ENCODE results near the gene TAF7L.

TAF7L gene

DNA sequence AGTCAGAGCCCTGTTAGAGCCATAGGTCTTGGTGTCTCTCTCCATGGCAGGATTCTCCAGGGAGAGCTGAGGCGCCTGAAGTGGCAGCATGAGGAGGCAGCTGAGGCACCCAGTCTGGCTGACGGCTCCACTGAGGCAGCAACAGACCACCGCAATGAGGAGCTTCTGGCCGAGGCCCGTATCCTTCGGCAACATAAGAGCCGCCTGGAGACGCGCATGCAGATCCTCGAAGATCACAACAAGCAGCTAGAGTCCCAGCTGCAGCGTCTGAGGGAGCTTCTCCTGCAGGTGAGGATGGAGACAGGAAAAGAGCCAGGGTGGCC, 32.9 kb downstream of the TAF7L start:
- Mint-ChIP-seq H3K36me3 (ENCODE audit: insufficient read depth) (no peaks in the 10 kb centered on the region), H3K9me3 (no peaks in the 10 kb centered on the region), H3K4me1 (no peaks in the 10 kb centered on the region), H3K4me3 (no peak overlapping the region), H3K27me3 (no peaks in the 10 kb centered on the region), H3K27ac (ENCODE audit: low read depth) (no peak overlapping the region)
- ATAC-seq (replicated peaks; ENCODE audit: extremely low read depth, poor library complexity, severe bottlenecking) (no peak), DNase-seq (ENCODE audit: low spot score in 2 of 2) (no peak)

DNA sequence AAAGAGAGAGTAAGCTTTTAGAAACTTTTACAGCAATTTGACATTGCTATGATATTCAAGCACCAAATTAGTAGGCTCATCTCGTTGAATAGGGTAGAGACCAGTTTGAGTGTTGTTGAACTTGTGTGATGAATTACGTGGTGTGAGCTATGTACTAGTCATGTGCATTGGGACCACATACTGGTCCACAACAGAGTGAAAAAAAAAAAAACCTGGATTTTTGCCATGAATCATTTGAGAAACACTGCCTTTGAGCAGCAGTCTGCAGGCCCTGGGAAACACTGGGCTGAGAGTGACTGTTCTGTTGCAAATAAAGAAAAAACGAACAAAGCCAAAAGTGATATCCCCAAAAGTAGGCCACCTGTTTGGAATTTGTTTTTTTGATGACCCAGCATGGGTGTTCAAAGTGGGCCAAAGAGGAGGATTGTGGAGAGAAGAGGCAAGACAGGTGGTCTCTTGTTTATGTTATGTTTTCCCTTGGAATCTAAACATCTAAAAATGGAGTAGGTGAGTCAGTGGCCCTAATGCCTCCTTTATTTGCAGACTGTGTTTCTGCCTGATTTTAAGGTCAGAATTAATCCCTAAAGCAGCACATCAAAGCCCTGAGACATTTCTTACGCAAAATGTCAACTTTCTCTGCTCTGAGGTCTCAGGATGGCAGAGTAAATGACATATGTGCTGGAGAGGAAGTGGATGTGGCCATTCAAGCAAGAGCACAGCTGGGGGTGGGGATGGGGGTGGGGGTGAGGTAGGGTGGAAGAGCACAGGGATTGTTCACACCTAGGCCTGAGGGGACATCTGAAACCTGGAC, 33.5 kb downstream of the TAF7L start:
- H3K9me3 Mint-ChIP-seq: no peaks in the 10 kb centered on the region
- H3K27ac Mint-ChIP-seq (ENCODE audit: low read depth): no peak overlapping the region
- H3K36me3 Mint-ChIP-seq (ENCODE audit: insufficient read depth): no peaks in the 10 kb centered on the region
- no peaks in the 10 kb centered on the region for H3K27me3 Mint-ChIP-seq
- DNase-seq (ENCODE audit: low spot score in 2 of 2) (no peak), ATAC-seq (replicated peaks; ENCODE audit: extremely low read depth, poor library complexity, severe bottlenecking) (no peak)
- H3K4me1 Mint-ChIP-seq: no peaks in the 10 kb centered on the region
- H3K4me3 Mint-ChIP-seq: no peak overlapping the region

DNA sequence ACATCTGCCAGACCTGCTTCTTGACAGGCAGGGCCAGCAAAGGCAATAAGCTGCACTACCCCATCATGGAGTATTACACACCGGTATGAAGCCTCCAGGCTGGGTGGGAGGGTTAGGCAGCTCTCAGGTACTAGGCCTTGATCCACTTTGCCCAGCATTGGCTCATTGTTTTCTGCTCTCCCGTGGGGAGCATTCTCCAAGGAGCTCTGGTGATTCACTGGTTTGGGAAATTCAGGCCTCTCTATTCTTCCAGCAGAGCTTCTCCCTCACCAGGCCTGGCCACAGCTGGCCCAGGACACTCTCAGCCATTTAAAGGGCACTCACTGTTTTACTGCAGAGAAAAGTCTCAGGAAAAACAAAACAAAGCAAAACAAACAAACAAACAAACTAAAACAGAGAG, 38.5 kb downstream of the TAF7L start:
- no peak overlapping the region for H3K27ac Mint-ChIP-seq (ENCODE audit: low read depth)
- no peak for DNase-seq (ENCODE audit: low spot score in 2 of 2)
- no peaks in the 10 kb centered on the region for H3K4me1 Mint-ChIP-seq
- H3K9me3 Mint-ChIP-seq: no peaks in the 10 kb centered on the region
- no peaks in the 10 kb centered on the region for H3K36me3 Mint-ChIP-seq (ENCODE audit: insufficient read depth)
- H3K4me3 Mint-ChIP-seq: no peak overlapping the region
- H3K27me3 Mint-ChIP-seq: no peaks in the 10 kb centered on the region
- no peak for ATAC-seq (replicated peaks; ENCODE audit: extremely low read depth, poor library complexity, severe bottlenecking)

DNA sequence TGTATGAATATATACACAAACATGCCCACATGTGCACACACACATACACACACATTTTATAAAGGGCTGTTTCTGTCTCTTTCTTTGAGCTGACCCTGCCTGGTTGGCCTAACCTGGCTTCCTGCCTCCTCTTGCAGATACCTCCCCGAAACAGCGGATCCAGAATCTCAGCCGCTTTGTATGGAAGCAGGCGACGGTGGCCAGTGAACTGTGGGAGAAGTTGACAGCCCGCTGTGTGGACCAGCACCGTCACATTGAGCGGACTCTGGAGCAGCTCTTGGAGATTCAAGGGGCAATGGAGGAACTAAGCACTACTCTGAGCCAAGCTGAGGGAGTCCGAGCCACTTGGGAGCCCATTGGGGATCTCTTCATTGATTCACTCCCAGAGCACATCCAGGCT, 49.6 kb downstream of the TAF7L start:
- Mint-ChIP-seq H3K36me3 (ENCODE audit: insufficient read depth) (no peaks in the 10 kb centered on the region), H3K9me3 (no peaks in the 10 kb centered on the region), H3K27me3 (no peaks in the 10 kb centered on the region), H3K4me3 (no peak overlapping the region), H3K27ac (ENCODE audit: low read depth) (no peak overlapping the region), H3K4me1 (no peaks in the 10 kb centered on the region)
- no peak for ATAC-seq (replicated peaks; ENCODE audit: extremely low read depth, poor library complexity, severe bottlenecking)
- DNase-seq (ENCODE audit: low spot score in 2 of 2): no peak

DNA sequence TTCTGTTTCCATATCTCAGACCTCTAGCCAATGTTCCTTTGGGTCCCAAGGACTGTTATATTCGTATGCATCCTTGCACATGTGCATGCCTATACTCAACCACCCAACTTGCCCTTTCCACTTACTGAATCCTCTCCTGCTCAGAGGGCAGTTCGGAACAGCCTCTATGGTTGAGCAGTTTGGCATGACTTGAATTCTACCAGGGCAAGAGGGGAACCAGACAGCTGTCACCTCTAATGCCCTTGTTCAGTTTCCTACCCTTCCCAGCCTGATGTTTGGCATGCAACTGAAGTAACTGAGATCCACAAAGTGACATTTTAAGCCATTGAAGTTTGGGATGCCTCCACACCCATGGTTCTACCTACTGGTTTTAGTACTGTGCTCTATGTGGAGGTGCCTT, 54.1 kb downstream of the TAF7L start:
- ATAC-seq (replicated peaks; ENCODE audit: extremely low read depth, poor library complexity, severe bottlenecking) (no peak), DNase-seq (ENCODE audit: low spot score in 2 of 2) (no peak)
- Mint-ChIP-seq H3K4me1 (no peaks in the 10 kb centered on the region), H3K27ac (ENCODE audit: low read depth) (no peak overlapping the region), H3K36me3 (ENCODE audit: insufficient read depth) (no peaks in the 10 kb centered on the region), H3K27me3 (no peaks in the 10 kb centered on the region), H3K4me3 (no peak overlapping the region), H3K9me3 (no peaks in the 10 kb centered on the region)

DNA sequence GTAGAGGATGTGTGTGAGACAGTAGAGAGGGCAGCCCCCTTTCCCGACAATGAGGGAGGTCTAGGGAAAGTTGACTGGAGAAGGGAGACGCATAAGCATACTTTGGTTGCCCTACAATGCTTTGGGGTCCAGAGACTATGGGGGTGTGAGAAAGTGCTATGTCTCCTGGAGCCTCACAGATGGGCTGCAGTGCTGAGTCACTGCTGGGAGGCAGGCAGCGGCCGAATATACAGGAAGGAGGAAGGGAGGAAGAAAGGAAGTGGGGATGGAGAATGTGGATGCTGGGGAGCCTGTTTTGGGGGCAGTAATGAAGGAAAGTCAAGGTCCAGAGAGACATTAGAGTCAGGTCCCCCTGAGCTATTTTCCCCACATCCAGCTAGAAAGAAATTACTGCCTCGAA, 58.8 kb downstream of the TAF7L start:
- ATAC-seq (replicated peaks; ENCODE audit: extremely low read depth, poor library complexity, severe bottlenecking) (no peak), DNase-seq (ENCODE audit: low spot score in 2 of 2) (no peak)
- H3K9me3 Mint-ChIP-seq: no peaks in the 10 kb centered on the region
- no peaks in the 10 kb centered on the region for H3K36me3 Mint-ChIP-seq (ENCODE audit: insufficient read depth)
- no peaks in the 10 kb centered on the region for H3K4me1 Mint-ChIP-seq
- H3K4me3 Mint-ChIP-seq: no peak overlapping the region
- no peak overlapping the region for H3K27ac Mint-ChIP-seq (ENCODE audit: low read depth)
- no peaks in the 10 kb centered on the region for H3K27me3 Mint-ChIP-seq

DNA sequence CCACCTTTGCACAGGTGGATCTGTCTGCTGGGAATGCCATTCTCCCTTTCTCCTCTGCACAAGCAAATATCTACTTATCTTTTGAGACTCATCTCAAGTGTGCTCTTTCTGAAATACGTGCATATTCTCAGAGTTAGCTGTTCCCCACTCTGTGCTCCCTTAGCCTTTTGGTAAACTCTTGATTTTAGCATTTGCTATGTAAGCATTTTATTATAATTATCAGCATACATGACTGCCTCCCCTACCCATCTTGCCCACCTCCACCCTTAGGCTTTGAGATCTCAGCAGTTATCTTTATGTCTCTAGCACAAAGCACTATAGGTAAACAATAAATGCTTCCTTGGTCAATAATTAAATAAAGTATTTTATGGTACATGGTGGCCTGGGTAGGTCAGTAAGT, 60.1 kb downstream of the TAF7L start:
- Mint-ChIP-seq H3K4me3 (no peak overlapping the region), H3K27ac (ENCODE audit: low read depth) (no peak overlapping the region), H3K9me3 (no peaks in the 10 kb centered on the region), H3K4me1 (no peaks in the 10 kb centered on the region), H3K36me3 (ENCODE audit: insufficient read depth) (no peaks in the 10 kb centered on the region), H3K27me3 (no peaks in the 10 kb centered on the region)
- no peak for DNase-seq (ENCODE audit: low spot score in 2 of 2)
- ATAC-seq (replicated peaks; ENCODE audit: extremely low read depth, poor library complexity, severe bottlenecking): no peak

DNA sequence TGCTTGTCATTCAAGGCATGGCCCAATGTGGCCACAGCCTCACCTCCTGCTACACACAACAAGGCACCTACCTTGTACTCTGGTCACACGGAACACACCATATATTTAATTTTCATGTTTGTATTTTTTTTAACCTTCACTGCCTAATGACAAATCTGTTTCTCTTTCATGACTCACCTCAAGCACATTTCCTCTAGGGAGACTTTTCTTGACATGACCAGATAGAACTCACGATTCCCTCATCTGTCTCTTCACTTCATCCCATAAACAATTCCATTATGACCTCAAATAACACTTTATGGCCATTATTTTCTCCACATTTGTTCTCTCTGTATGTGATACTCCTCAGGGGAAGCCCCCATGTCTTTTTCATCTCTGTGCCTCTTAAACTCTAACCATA, 60.5 kb downstream of the TAF7L start:
- Mint-ChIP-seq H3K36me3 (ENCODE audit: insufficient read depth) (no peaks in the 10 kb centered on the region), H3K9me3 (no peaks in the 10 kb centered on the region), H3K4me1 (no peaks in the 10 kb centered on the region), H3K27me3 (no peaks in the 10 kb centered on the region), H3K27ac (ENCODE audit: low read depth) (no peak overlapping the region), H3K4me3 (no peak overlapping the region)
- ATAC-seq (replicated peaks; ENCODE audit: extremely low read depth, poor library complexity, severe bottlenecking): no peak
- no peak for DNase-seq (ENCODE audit: low spot score in 2 of 2)

DNA sequence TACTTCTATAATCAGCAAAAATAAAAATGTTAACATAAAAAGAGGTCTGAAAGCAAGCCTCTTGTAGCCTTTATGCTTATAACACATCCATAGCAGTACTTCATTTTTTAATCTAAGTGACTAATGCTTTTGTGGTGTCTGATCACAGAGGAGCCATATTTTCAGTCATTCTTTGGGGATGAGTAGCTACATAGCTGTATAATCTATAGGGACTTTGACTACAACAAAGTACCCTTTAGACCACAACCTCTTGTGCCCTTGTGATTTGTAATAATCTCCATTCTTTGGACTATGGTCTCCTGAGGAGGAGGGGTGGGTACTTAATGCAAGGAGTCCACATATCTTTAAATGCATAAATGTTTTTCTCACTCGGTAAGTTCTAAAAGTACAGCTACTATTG, 62.0 kb downstream of the TAF7L start:
- H3K9me3 Mint-ChIP-seq: no peaks in the 10 kb centered on the region
- no peak overlapping the region for H3K4me3 Mint-ChIP-seq
- no peak overlapping the region for H3K27ac Mint-ChIP-seq (ENCODE audit: low read depth)
- no peak for DNase-seq (ENCODE audit: low spot score in 2 of 2)
- H3K4me1 Mint-ChIP-seq: no peaks in the 10 kb centered on the region
- no peaks in the 10 kb centered on the region for H3K36me3 Mint-ChIP-seq (ENCODE audit: insufficient read depth)
- H3K27me3 Mint-ChIP-seq: no peaks in the 10 kb centered on the region
- ATAC-seq (replicated peaks; ENCODE audit: extremely low read depth, poor library complexity, severe bottlenecking): no peak

DNA sequence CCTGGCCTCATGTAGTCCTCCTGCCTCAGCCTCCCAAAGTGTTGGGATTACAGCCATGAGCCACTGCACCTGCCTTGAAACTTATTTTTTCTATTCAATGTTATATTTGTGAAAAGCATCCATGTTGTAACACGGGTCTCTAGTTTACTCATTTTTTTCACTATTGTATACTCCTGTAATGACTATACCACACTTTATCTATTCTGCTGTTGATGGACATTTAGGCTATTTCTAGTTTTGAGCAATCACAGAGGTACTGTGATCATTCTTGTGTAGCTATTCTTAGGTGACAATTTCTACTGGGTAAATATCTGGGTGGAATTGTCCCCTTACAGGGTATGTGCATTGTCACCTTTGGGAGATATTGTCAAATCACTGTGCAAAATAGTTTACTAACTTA, 67.9 kb downstream of the TAF7L start:
- Mint-ChIP-seq H3K9me3 (no peaks in the 10 kb centered on the region), H3K27me3 (no peaks in the 10 kb centered on the region), H3K4me1 (no peaks in the 10 kb centered on the region), H3K36me3 (ENCODE audit: insufficient read depth) (no peaks in the 10 kb centered on the region), H3K27ac (ENCODE audit: low read depth) (no peak overlapping the region), H3K4me3 (no peak overlapping the region)
- DNase-seq (ENCODE audit: low spot score in 2 of 2) (no peak), ATAC-seq (replicated peaks; ENCODE audit: extremely low read depth, poor library complexity, severe bottlenecking) (no peak)

DNA sequence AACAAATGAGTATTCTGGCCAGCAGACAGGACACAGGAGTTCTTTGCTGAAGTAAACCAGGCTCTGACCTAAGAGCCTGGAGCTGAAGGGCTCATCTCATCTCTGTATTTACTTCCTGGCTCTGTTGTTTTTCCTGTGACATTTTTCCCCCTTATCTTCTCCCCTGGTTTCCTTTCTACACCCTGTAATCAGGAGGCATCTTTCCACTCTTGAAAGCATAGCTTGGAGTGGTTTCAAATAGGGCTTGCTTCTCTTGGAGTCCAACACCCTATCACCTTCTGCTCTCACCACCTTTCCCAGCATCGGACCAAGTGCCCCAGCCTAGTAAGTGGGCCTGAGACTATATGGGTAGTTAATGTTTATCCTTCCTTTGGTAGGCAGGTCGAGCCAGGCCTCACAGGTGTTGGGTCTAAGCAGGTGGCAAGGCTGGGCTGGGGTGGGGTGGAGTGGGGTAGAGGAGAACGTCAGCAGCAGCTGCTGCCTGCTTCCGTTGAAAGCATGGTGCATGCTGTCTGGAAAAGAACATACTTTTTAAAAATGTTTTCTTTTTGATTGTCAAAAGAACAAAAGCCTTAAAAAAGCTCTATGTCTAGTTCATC, 70.4 kb downstream of the TAF7L start:
- no peak for ATAC-seq (replicated peaks; ENCODE audit: extremely low read depth, poor library complexity, severe bottlenecking)
- Mint-ChIP-seq H3K4me1 (no peaks in the 10 kb centered on the region), H3K27ac (ENCODE audit: low read depth) (no peak overlapping the region), H3K4me3 (no peak overlapping the region), H3K36me3 (ENCODE audit: insufficient read depth) (no peaks in the 10 kb centered on the region), H3K27me3 (no peaks in the 10 kb centered on the region), H3K9me3 (no peaks in the 10 kb centered on the region)
- no peak for DNase-seq (ENCODE audit: low spot score in 2 of 2)

DNA sequence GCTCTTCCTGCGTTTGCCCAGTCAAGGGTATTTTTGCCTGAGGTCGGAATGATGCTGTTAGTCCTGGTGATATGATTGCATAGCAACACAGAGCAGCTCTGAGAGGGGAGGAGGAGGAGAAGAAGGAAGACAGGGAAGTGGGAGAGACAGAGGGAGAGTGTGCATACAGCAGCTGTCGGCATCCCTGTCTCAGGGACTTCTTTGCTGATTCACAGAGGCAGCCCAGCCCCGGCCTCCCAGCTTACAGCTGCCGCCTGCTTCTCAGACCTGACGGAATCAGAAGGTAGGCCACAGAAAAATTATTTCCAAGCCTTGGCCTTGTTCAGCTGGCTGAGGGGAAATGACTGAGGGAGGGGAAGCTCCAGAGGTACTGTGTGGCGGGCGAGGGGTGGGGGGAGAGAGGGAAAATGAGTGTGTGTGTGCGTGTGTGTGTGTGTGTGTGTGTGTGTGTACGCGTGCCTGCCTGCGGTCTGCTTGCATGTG, 71.2 kb downstream of the TAF7L start:
- Mint-ChIP-seq H3K27me3 (no peaks in the 10 kb centered on the region), H3K27ac (ENCODE audit: low read depth) (no peak overlapping the region), H3K4me3 (no peak overlapping the region), H3K36me3 (ENCODE audit: insufficient read depth) (no peaks in the 10 kb centered on the region), H3K4me1 (no peaks in the 10 kb centered on the region), H3K9me3 (no peaks in the 10 kb centered on the region)
- no peak for ATAC-seq (replicated peaks; ENCODE audit: extremely low read depth, poor library complexity, severe bottlenecking)
- DNase-seq (ENCODE audit: low spot score in 2 of 2): no peak

DNA sequence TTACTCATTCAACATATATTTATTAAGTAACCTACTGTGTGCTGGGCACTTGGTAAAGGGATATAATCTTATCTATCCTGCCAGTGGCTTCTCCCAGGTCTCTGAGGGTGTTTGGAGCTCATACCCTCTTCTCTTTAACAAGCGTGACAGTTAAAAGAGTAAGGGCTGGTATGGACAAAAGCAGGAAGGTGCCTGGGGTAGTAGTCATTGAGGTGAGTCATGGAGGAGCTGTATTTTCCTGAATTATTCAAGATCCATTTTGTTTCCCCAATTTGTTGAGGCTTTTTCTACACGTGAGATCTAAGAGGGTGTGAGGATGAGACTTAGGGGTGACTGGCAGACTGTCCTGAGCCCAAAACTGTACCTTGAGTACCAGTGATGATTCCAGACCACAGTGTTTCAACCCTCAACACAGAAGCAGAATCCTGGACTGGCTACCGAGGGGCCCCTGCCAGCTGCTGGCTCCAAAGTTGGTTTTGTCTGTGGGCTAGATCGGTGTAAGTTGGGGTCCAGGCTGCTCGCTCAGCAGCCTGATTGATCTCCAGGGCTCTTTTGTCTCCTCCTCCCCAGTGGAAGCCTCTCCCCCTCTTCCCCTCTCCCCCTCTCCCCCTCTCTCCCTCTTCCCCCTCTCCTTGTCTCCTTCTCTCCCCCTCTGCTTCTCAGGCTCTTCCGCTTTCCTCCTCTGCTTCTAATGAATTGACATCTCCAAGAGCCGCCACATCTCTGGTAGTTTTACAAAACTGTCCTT, 71.8 kb downstream of the TAF7L start, which contains the start of gene DRP2:
Gene DRP2, plus strand, starts transcription at position 671 of the 748 bp plus-strand sequence. CDS start 11,862 bp downstream, outside the sequence.
- H3K4me3 Mint-ChIP-seq: no peak within 1 kb of the TSS
- DNase-seq (ENCODE audit: low spot score in 2 of 2): no peak
- no peak within 1 kb of the TSS for H3K27ac Mint-ChIP-seq (ENCODE audit: low read depth)
- no peaks in the 10 kb centered on the region for H3K9me3 Mint-ChIP-seq
- no peak for ATAC-seq (replicated peaks; ENCODE audit: extremely low read depth, poor library complexity, severe bottlenecking)
- H3K4me1 Mint-ChIP-seq: no peaks in the 10 kb centered on the region
- no peaks in the 10 kb centered on the region for H3K27me3 Mint-ChIP-seq
- H3K36me3 Mint-ChIP-seq (ENCODE audit: insufficient read depth): no peaks in the 10 kb centered on the region

All from central memory CD8-positive, alpha-beta T cell (primary cell).